ENCODE results near the gene TSC2.
"Not testable (repeated sequence)": the region's sequence is repeated elsewhere in the genome, so short reads cannot be mapped to it uniquely, and the experiment has no call there.

TSC2 gene

DNA sequence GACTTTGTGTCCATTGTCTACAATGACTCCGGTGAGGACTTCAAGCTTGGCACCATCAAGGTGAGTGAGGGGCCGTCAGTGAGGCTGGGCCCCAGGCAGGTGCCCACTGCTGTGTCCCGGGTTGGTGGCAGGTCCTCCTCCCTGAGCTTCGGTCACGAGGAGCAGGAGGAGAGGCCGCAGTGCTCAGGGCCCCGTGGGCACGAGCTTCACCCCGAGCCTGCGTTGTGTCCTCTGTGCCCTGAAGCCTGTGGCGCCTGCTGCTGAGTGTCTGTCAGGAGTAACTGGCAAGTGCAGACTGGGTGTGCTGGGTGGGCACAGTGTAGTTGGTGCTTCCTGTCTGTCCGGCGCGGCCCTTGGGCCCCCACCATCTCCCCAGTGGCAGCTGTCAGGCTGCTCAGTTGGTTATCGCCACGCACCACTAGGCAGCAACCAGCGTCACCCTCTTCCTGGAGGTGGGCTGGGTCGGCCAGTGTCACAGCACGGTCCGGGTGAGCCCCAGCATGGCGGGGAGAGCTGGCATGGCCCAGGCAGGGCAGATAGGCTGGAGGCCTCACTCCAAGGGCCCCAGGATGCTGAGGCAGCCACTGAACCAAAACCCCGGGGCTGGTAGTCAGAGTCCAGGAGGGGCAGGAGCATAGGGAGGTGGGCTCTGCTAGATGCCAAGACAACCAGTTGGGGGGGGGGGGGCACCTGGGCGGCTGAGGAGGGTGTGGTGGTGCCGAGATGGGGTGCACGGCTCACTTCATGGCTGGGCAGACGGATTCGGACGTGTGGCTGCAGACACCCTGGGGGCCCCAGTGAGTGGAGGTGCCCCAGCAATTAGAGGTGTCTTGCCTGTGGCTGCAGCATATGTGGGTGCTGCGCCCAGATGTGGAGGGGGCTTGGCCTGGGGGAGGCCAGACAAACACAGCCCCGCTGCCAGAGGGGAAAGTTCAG is 39.3 kb downstream of the TSC2 start:
- no peak for DNase-seq

GRCh38 chr16:2087748-2088631 is 40.2 kb downstream of the TSC2 start:
- no peak for DNase-seq

GRCh38 chr16:2088759-2089358 is 41.1 kb downstream of the TSC2 start:
- DNase-seq = no peak

GRCh38 chr16:2089706-2090480 is 42.1 kb downstream of the TSC2 start:
- no peak for DNase-seq

DNA sequence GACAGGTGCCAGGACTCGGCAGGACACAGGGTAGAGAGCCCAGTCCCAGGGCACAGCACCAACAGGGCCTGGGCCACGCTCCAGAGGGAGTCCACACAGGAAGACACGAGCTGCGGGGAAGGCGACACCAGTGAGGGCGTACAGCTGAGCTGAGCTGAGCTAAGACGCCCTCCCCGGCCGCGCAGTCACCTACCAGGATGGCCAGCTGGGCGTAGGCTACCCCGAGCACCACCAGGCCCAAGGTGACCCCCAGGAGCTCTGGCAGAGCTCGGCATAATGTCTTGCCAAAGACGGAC is 42.6 kb downstream of the TSC2 start:
- no peak for DNase-seq

- no peak for DNase-seq
Observed at GRCh38 chr16:2090777-2091546, 43.2 kb downstream of the TSC2 start.

DNA sequence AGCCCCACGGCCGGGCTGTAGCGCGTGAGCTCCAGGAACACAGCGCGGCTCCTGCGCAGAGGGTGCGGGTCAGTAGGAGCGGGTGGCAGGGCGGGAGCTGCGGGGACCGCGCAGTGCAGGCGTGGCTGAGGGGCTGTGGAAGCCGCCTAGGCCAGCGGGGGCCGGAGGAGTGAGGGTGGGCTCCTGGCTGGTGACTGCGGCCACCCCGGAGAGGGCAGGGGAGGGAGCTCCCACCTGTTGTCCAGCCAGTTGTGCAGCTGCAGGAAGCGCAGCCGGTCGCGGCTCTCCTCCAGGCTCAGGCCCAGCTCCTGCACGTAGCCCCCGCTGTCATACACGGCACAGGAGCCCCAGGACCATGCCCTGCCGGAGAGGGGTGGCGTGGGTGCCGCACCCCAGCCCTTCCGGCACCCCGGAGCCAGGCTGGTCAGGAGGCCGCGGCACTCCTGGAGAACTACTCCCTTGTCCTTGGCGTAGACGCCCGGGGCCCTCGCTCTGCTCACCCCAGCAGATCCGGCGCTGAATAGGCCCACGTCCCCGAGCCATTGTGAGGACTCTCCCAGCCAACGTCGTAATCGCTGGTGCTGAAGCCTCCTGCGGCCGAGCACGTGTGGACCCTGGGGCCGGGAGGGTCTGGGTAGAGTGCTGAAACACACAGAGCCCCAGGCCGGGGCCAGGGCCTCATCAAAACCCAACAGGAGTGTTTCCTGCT is 43.9 kb downstream of the TSC2 start:
- DNase-seq = no peak

- DNase-seq = no peak
Observed at GRCh38 chr16:2092256-2092620, 44.5 kb downstream of the TSC2 start.

DNA sequence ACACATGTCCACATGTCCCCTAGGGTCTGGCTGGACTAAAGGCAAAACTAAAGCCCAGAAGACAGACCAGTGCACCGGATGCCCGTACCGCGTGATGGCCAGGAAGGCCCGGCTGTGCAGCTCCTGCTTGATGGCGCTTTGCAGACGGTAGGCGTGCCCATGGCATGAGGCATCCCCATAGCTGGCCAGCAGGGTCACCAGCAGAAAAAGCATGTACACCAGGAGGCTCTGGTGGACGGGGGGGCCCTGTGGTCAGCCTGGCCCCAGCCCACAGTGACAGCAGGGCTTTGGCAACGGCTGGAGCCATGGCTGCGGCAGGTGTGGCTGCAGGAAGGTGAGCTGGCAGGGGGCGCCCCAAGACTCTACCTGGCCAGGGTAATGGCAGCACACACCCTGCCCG is 45.1 kb downstream of the TSC2 start:
- DNase-seq = no peak

DNA sequence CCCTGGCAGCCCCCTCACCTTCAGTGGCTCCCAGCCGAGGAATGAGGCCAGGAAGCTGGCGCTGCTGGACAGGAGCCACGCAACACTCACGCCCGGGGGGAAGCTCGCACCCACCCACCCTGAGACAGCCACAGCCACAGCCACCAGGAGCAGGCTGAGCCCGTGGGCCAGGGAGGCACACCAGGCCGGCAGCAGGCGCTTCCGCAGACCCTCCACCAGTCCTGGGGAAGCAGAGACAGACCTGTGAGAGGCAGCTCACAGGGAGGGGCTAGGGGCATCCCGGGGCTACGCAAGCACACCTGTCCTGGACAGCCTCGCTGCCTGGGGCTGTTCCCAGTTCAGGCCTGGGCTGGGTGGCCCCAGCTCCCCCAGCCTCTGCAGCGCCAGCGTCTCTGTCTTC is 46.0 kb downstream of the TSC2 start:
- no peak for DNase-seq

DNA sequence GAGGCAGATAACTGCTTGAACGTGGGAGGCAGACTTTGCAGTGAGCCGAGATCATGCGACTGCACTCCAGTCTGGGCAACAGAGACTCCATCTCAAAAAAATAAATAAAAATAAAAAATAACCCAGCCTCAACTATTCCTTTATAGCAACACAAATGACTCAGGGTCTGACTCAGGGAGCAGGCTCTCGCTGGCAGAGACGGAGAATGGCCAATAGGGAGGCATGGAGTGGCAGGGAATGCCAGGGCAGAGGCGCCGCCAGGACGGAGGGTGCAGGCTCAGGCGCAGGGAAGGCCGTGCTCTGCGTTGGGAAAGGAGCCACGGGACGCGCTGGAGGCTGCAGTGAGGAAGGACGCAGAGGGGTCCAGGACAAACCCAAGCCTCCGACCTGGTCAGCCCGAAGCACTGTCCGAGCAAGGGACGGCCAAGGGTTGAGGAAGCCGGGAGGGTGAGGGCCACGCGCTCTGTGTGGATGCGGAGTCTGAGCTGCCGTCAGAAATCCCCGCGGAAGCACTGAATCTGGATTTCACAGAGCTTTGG is 47.6 kb downstream of the TSC2 start:
- no peak for DNase-seq

DNA sequence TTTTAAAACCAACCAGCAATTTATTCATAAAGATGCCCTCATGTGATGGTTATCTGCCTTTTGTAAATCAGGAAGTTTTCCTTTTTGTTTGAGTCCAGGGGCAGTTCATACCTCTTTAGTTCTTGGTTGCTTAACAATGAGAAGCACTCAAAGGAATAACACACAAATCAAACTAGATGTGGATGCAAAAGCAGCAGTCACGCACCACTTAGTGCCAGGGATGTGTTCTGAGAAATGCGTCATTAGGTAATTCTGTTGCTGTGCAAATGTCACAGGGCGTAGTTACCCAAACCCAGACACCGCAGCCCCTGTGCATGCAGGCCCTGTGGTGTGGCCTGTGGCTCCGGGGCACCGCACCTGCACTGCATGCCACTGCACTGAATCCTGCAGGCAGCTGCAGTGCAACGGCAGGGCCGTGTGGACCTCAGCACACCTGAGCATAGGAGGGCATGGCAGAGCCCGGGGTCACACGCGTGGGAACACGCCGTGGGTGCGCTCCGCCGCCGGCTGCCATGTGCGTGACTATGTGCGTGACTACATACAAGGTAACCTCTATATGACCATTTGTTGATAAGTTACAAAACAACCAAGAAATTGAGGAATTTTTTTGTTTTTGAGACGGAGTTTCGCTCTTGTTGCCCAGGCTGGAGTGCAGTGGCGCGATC is 48.3 kb downstream of the TSC2 start:
- no peak for DNase-seq

DNA sequence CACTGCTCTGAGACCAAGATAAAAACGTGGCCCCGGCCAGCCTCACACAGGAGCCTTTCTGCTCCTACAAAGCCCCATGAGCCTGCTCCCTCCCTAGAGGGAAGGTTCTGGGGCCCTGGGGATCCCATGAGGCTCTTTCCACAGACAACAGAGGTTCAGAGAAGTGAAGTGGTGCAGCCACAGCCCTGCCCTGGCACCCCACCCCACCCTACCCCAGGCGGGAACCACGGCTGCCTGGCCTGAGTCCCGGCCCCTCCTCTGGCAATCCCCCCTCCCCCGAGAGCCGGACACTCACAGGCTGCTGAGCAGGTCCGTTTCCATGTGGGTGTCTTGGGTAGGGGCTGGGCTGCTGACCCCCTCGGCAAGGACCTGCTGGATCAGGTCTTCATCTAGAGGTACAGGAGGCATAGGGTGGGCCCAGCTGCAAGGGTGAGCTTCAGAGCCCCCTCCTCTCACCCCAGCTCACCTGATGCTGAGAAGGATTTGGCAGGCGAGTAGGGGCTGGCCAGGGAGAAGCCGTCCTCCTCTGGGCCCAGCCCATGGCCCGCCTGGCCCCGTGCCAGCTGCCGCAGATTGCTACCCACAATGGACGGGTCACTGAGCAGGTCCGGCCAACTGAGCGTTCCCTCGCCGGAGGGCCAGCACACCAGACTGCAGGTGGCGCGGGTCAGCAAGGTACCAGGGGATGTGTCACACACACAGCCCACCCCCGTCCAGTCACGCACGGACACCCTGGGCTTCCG is 49.2 kb downstream of the TSC2 start:
- DNase-seq = no peak

GRCh38 chr16:2097689-2098088 is 49.9 kb downstream of the TSC2 start:
- not testable (repeated sequence) for DNase-seq

- not testable (repeated sequence) for DNase-seq
Observed at GRCh38 chr16:2101581-2101980, 53.8 kb downstream of the TSC2 start.

GRCh38 chr16:2102471-2102870 is 54.7 kb downstream of the TSC2 start:
- no peak for DNase-seq

DNA sequence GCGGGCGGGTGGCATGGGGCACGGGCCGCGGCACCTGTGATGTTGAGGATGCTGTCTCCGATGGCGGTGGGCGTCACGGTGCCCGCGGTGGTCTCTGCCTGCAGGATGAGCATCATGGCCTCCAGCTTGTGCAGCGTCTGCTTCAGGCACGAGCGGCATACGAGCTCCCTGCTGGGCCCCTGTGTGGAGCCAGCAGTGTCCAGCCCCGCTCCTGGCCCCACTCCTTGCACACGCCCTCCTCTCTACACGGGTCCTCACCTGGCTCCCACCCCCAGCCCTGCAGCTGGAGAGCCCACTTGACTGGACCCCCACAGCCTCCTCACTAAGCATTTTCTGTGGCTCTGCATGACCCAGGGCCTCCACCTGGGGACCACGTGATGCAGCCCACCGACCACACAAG is 56.7 kb downstream of the TSC2 start:
- not testable (repeated sequence) for DNase-seq

DNA sequence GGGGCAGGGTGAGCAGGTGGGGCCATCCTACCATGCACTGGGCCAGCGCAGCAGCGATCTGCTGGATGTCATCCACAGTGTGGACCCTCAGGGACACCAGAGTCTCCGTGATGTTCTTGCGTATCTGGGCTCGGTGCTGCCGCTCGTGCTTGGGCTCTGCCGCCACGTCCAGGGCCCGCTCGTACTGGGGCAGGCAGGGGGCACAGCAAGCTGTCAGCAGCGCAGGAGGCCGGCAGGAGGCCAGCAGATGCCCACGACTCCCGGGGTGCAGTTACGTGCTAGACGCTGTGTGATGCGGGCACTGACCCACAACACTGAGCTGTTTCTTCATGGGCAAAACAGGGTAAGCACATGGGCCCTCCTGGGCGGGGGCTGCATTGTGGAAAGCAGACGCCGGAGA is 57.5 kb downstream of the TSC2 start:
- DNase-seq = not testable (repeated sequence)

DNA sequence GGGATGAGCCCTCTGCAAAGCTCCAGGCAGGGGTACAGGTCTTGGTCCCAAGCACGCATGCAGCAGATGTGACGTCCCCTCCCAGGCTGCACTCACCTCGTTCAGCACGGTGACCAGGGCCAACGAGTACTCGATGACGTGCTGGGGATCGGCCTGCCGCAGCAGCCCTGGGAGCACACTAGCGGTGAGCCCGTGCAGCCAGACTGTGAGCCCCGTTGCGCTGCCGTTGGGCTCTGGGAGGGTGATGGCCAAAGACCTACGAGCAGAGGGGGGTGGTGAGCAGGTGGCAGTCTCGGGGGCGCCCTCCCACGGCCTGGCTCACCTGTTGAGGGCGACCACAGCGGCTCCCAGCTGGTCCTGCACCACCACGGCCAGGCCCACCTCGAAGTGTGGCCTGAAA is 58.0 kb downstream of the TSC2 start:
- not testable (repeated sequence) for DNase-seq

DNA sequence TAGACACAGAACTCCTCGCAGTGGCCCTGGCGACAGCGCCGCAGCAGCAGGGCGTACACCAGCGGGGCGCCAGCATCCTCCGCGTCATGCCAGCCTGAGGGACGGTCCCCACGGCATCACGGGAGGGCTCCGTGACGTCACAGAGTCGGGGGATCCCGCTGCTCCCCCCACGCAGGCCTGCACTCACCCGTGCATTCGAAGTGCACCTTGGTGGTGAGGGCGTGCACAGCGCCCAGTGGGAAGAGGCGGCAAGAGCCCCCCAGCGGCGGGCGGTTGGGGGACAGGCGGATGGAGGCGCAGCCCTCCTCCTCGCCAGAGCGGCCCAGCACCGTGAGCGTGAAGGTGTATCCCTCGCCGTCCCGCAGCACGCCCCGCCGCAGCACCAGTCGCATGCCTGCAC is 58.4 kb downstream of the TSC2 start:
- not testable (repeated sequence) for DNase-seq

Measured in inflammatory macrophage treated with lipopolysaccharide for 1 hour (primary cell).